PFSK-1 (cell line): ENCODE results near the gene ADAP1.

Source experiments
- FOXP2 ChIP-seq: optimal IDR thresholded peaks from 2 replicates; pipeline ENCODE3; 2011; ENCODE audit warnings: borderline replicate concordance, control low read depth, inconsistent platforms; ENCODE audit not compliant: insufficient read depth; ENCODE audit errors: extremely low read length, extremely low read depth
- POLR2AphosphoS5 ChIP-seq: IDR thresholded peaks from 2 replicates; pipeline ENCODE4 v1.6.1; 2012; ENCODE audit warnings: low read depth, mild to moderate bottlenecking, control low read depth, low read length, moderate library complexity
- REST ChIP-seq, 2 experiments: IDR thresholded peaks; 2 replicates each; pipeline versions ENCODE4 v1.6.1 to v1.8.0; 2011 to 2012; ENCODE audit warnings: low read depth in 2 of 2, low read length in 2 of 2, control low read depth in 1 of 2, inconsistent platforms in 1 of 2, mild to moderate bottlenecking in 1 of 2, moderate library complexity in 1 of 2; ENCODE audit not compliant: insufficient read depth in 1 of 2
- SIN3A ChIP-seq: IDR thresholded peaks from 2 replicates; pipeline ENCODE4 v1.6.1; 2012; ENCODE audit warnings: mild to moderate bottlenecking, low read length, moderate library complexity, borderline replicate concordance; ENCODE audit not compliant: insufficient read depth
- TAF1 ChIP-seq: IDR thresholded peaks from 2 replicates; pipeline ENCODE4 v1.6.1; 2012; ENCODE audit warnings: low read length, control low read depth, borderline replicate concordance; ENCODE audit not compliant: insufficient read depth

Gene ADAP1

DNA sequence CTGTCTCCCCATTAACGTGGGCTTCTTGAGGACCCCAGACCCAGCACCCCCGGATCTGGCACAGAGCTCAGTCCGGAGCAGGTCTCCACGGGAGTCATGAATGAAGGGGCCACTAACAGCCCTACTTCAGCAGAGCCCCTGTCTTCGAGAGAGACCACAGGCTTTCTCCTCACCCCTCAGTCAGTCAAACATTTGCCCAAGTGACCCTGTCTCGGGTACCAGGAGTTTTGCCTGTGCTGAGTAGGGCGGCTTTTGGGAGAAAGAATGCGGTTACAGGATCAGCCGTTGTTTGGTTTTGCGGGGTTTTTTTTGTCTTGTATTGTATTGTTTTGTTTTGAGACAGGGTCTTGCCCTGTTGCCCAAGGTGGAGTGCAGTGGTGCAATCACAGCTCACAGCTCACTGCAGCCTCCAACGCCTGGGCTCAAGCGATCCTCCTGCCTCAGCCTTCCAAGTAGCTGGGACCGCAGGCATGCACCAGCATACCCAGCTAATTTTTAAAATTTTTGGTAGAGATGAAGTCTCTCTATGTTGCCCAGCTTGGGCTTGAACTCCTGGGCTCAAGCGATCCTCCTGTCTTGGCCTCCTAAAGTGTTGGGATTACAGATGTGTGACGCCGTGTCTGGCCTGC, 16.5 kb downstream of the ADAP1 start:
- TF ChIP-seq FOXP2: no peak
- TF ChIP-seq SIN3A: no peak
- no peak for TF ChIP-seq TAF1
- no peak for TF ChIP-seq POLR2AphosphoS5
- TF ChIP-seq REST (IDR thresholded peaks at IDR 0.05; ENCODE audit: insufficient read depth in 1 of 2, low read depth in 2 of 2, low read length in 2 of 2): no peak

DNA sequence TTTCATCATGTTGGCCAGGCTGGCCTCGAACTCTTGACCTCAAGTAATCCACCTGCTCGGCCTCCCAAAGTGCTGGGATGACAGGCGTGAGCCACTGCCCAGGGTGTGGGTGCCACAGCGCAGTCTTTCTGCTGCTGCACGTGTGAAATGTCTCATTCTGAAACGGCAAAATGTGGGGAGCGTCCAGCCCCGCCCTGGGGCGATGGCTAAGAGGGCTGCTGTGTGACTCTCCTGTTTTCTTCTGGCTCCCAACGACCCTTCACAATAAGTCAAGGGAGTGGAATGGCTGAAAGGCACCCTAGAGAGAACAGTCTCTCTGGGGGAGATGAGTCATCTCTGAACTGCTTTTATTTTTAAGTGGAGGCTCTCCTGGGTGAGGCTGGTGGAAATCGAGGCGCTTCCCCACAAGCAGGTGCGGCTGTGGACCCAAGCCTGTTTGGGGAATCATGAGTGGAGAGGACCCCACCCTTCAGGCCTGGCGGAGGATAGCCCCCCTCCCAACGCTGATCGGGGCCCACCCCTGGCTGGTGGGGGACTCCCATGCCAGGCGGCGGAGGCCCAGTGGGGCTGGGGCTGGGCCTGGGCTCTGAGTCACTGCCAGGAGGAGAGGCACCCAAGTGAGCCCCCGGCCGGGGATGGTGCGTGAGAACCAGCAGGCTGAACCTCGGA, 18.0 kb downstream of the ADAP1 start:
- TF ChIP-seq SIN3A (no peak), TAF1 (no peak), POLR2AphosphoS5 (no peak), REST (IDR thresholded peaks at IDR 0.05; ENCODE audit: insufficient read depth in 1 of 2, low read depth in 2 of 2, low read length in 2 of 2) (no peak), FOXP2 (no peak)

DNA sequence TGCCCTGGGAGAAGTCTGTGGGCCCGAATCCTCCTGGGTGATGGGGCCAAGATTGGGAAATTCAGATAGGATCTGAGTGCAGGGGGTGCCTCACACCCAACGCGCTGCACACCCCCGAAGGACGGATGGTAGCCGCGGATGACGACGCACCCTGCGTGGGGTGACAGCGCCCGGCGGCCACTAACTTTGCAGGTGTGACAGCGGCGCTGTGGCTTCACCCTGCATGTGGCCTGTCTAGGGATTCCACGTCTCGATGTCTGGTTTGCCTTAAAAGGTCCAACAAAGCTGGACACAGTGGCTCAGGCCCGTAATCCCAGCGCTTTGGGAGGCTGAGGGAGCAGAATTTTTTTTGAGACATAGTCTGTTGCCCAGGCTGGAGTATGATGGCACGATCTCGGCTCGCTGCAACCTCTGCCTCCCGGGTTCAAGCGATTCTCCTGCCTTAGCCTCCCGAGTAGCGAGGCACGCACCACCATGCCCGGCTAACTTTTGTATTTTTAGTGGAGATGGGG, 18.6 kb downstream of the ADAP1 start:
- no peak for TF ChIP-seq SIN3A
- TF ChIP-seq TAF1: no peak
- no peak for TF ChIP-seq POLR2AphosphoS5
- no peak for TF ChIP-seq REST (IDR thresholded peaks at IDR 0.05; ENCODE audit: insufficient read depth in 1 of 2, low read depth in 2 of 2, low read length in 2 of 2)
- no peak for TF ChIP-seq FOXP2

DNA sequence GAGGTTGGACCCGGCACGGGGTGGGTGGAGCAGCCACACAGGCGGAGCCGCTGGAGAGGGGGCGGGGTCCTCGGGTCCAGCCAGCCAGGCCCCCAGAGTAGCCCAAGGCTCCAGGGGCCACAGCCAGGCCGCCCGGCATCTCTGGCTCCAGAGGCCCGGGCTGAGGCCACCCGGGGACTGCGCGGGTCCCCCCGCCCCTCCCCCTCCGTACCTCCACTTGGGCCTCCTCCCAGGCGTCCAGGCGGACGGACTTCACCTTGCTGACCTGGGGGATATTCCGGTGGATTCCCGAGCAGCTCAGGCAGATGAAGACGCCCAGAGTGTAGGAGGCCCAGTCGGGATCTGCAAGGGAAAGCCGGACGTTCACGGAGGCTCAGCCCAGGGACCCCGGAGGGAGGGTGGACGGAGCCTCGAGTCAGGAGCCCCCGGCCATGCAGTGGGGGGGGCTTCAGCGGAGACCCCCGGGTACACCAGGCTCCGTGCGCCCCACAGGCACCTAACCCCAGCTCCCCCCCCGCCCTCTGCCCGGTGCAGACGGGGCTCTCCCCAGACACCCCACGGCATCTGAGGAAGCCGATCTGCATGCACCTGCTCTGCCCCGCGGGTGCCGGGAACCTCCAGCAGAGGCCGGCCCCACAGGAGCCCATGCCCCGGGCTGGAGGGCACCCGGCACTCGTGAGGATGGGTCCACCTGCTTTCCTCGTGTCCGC, 19.2 kb downstream of the ADAP1 start:
- TF ChIP-seq REST (IDR thresholded peaks at IDR 0.05; ENCODE audit: insufficient read depth in 1 of 2, low read depth in 2 of 2, low read length in 2 of 2): no peak
- TF ChIP-seq FOXP2: no peak
- TF ChIP-seq TAF1: no peak
- TF ChIP-seq SIN3A: no peak
- no peak for TF ChIP-seq POLR2AphosphoS5
